T-helper 2 cell treated with Interferon-gamma antibody and Interleukin-4, amounts not matched to agents 5 μg/mL and 100 μg/mL, for 36 hours (primary cell): Measurements from ENCODE around the gene SIRT1.
A peak's percentile ranks its signal among the peaks of the same experiment; 100 is the strongest.
"Not testable (repeated sequence)": the region's sequence is repeated elsewhere in the genome, so short reads cannot be mapped to it uniquely, and the experiment has no call there.

Source experiments
- DNase-seq: peaks from one replicate; pipeline ENCODE4 v3.0.0; 2021; ENCODE audit warnings: low spot score
- H3K27ac Mint-ChIP-seq: one replicate; pipeline ENCODE4 v1.8.0; 2021; ENCODE audit warnings: mild to moderate bottlenecking, mixed read lengths
- H3K27me3 Mint-ChIP-seq: one replicate; pipeline ENCODE4 v1.8.0; 2021; ENCODE audit warnings: low read depth, mixed read lengths
- H3K36me3 Mint-ChIP-seq: one replicate; pipeline ENCODE4 v1.8.0; 2021; ENCODE audit warnings: low read depth, mixed read lengths
- H3K4me1 Mint-ChIP-seq: one replicate; pipeline ENCODE4 v1.8.0; 2021; ENCODE audit warnings: low read depth, mixed read lengths
- H3K4me3 Mint-ChIP-seq: one replicate; pipeline ENCODE4 v1.8.0; 2022; ENCODE audit warnings: mild to moderate bottlenecking, moderate library complexity, mixed read lengths
- H3K9me3 Mint-ChIP-seq: one replicate; pipeline ENCODE4 v1.8.0; 2021; ENCODE audit warnings: mixed read lengths

The SIRT1 gene

GRCh38 chr10:67884313-67884841 is at the start of gene SIRT1:
SIRT1 (plus strand) TSS chr10:67884656; CDS start chr10:67884722, 66 bp downstream.
- peaks cover 3% of the 10 kb centered on the region for H3K27me3 Mint-ChIP-seq
- H3K27ac Mint-ChIP-seq, result peak within 1 kb of the TSS; percentile 95
- H3K4me1 Mint-ChIP-seq, result peaks cover 27% of the 10 kb centered on the region
- H3K9me3 Mint-ChIP-seq, result no peaks in the 10 kb centered on the region
- peaks cover 28% of the 10 kb centered on the region for H3K36me3 Mint-ChIP-seq
- peak within 1 kb of the TSS; percentile 94 for H3K4me3 Mint-ChIP-seq
- peak; percentile 92 for DNase-seq

GRCh38 chr10:67835541-67836394 is 48.7 kb upstream of the SIRT1 start:
- H3K9me3 Mint-ChIP-seq, H3K27me3 Mint-ChIP-seq, H3K27ac Mint-ChIP-seq, H3K4me3 Mint-ChIP-seq, H3K4me1 Mint-ChIP-seq, H3K36me3 Mint-ChIP-seq, DNase-seq: not testable (repeated sequence)

GRCh38 chr10:67836488-67836887 is 48.0 kb upstream of the SIRT1 start:
- DNase-seq, result no peak
- H3K4me3 Mint-ChIP-seq, result no peak overlapping the region
- peaks cover 5% of the 10 kb centered on the region for H3K4me1 Mint-ChIP-seq
- no peak overlapping the region for H3K27ac Mint-ChIP-seq
- H3K27me3 Mint-ChIP-seq, result no peaks in the 10 kb centered on the region
- H3K9me3 Mint-ChIP-seq, result peaks cover 4% of the 10 kb centered on the region
- no peaks in the 10 kb centered on the region for H3K36me3 Mint-ChIP-seq

GRCh38 chr10:67836972-67837371 is 47.5 kb upstream of the SIRT1 start:
- Mint-ChIP-seq H3K4me1 (peaks cover 5% of the 10 kb centered on the region), H3K27ac (no peak overlapping the region), H3K36me3 (no peaks in the 10 kb centered on the region), H3K27me3 (no peaks in the 10 kb centered on the region), H3K4me3 (no peak overlapping the region), H3K9me3 (peaks cover 4% of the 10 kb centered on the region)
- no peak for DNase-seq

GRCh38 chr10:67837541-67838314 is 46.7 kb upstream of the SIRT1 start, which contains the start of gene DNAJC12:
DNAJC12 (minus strand) TSS chr10:67838188; CDS start chr10:67838011, 177 bp downstream.
- H3K27ac Mint-ChIP-seq, result no peak within 1 kb of the TSS
- peaks cover 5% of the 10 kb centered on the region for H3K4me1 Mint-ChIP-seq
- no peaks in the 10 kb centered on the region for H3K27me3 Mint-ChIP-seq
- peaks cover 4% of the 10 kb centered on the region for H3K9me3 Mint-ChIP-seq
- H3K36me3 Mint-ChIP-seq, result no peaks in the 10 kb centered on the region
- H3K4me3 Mint-ChIP-seq, result peak within 1 kb of the TSS; percentile 78
- no peak for DNase-seq

DNA sequence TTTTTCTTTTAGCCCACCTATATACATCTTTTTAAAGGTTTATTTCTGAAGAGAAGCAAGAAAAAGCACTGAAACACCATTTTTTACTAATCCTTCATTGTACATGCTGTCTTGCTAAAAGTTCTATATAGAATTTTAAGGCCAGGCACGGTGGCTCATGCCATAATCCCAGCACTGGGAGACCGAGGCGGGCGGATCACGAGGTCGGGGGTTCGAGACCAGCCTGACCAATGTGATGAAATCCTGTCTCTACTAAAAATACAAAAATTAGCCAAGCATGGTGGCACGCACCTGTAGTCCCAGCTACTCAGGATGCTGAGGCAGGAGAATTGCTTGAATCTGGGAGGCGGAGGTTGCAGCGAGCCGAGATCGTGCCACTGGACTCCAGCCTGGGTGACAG is 44.9 kb upstream of the SIRT1 start:
- not testable (repeated sequence) for H3K27me3 Mint-ChIP-seq, H3K9me3 Mint-ChIP-seq, DNase-seq, H3K27ac Mint-ChIP-seq, H3K36me3 Mint-ChIP-seq, H3K4me1 Mint-ChIP-seq, H3K4me3 Mint-ChIP-seq

- no peak overlapping the region for H3K27ac Mint-ChIP-seq
- no peak for DNase-seq
- H3K36me3 Mint-ChIP-seq, result no peaks in the 10 kb centered on the region
- H3K4me1 Mint-ChIP-seq, result peaks cover 5% of the 10 kb centered on the region
- no peaks in the 10 kb centered on the region for H3K27me3 Mint-ChIP-seq
- no peak overlapping the region for H3K4me3 Mint-ChIP-seq
- peaks cover 4% of the 10 kb centered on the region for H3K9me3 Mint-ChIP-seq
Measured at GRCh38 chr10:67839951-67840350, 44.5 kb upstream of the SIRT1 start.

DNA sequence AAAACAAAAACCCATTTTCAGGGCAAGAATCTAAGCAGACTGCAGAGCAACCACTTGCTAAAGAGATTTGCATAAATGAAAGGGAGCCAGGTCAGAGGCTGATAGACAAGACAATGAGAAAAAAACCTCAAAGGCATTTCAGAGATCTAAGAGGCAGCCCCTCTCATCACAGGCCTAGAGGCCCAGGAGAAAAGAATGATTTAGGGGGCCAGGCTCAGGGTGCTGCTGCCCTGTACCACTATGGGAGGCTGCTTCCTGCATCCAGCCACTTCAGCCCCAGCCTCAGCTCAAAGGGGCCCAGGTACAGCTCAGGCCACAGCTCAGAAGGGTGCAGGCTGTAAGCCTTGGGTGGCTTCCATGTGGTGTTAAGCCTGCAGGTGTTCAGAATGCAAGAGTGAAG is 42.7 kb upstream of the SIRT1 start:
- Mint-ChIP-seq H3K27me3 (no peaks in the 10 kb centered on the region), H3K4me3 (no peak overlapping the region), H3K9me3 (peaks cover 4% of the 10 kb centered on the region), H3K27ac (no peak overlapping the region), H3K4me1 (peaks cover 5% of the 10 kb centered on the region), H3K36me3 (no peaks in the 10 kb centered on the region)
- DNase-seq, result no peak

DNA sequence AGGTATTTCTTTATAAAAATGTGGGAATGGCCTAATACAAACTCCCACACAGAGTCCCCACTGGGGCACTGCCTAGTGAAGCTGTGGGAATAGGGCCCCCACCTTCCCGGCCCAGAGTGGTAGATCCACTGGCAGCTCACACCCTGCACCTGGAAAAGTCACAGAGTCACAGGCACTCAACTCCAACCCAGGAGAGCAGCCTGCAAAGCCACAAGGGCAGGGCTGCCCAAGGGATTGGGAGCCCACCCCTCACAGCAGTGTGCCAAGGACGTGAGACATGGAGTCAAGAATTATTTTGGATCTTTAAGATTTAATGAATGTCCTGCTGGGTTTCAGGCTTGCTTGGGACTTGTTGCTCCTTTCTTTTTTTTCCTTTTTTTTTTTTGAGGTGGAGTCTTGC is 41.2 kb upstream of the SIRT1 start:
- no peaks in the 10 kb centered on the region for H3K36me3 Mint-ChIP-seq
- H3K9me3 Mint-ChIP-seq, result peaks cover 4% of the 10 kb centered on the region
- H3K27ac Mint-ChIP-seq, result no peak overlapping the region
- no peak overlapping the region for H3K4me3 Mint-ChIP-seq
- H3K4me1 Mint-ChIP-seq, result peaks cover 1% of the 10 kb centered on the region
- H3K27me3 Mint-ChIP-seq, result no peaks in the 10 kb centered on the region
- DNase-seq, result no peak

DNA sequence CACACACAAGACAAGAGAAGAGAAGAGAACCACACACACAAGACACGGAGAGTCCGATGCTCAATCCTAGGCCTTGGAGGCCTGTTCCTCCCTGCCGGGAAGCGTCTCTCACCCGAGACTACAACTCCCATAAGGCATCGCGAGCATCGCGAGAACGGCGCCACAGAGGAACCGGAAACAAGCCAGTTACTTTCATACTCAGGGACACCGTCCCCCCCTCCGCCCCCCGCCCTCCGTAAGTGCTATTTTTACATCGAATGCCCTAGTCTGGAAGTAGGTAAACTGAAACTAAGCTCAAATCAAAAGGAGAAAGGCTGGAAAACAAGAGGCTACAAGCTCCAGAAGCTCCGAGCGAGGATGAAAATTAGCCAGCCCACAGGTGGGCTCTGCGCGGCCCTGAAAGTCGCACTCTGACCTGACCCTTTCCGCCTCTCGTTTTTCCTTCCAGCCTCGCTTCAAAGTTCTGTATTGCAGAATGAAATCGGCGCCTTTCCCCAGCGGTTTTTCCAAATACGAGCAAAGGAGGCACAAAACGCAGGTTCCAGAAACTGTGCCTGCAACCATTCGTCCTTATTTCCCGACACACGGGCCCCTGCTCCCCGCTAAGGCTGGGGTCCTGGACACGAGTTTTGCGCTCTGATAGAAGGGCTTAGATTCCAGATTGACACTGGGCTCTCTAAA is 35.0 kb upstream of the SIRT1 start:
- Mint-ChIP-seq H3K9me3 (no peaks in the 10 kb centered on the region), H3K4me1 (peaks cover 9% of the 10 kb centered on the region), H3K36me3 (peaks cover 3% of the 10 kb centered on the region), H3K4me3 (peak overlapping the region; percentile 95), H3K27me3 (no peaks in the 10 kb centered on the region), H3K27ac (peak overlapping the region; percentile 96)
- DNase-seq, result peak; percentile 91

DNA sequence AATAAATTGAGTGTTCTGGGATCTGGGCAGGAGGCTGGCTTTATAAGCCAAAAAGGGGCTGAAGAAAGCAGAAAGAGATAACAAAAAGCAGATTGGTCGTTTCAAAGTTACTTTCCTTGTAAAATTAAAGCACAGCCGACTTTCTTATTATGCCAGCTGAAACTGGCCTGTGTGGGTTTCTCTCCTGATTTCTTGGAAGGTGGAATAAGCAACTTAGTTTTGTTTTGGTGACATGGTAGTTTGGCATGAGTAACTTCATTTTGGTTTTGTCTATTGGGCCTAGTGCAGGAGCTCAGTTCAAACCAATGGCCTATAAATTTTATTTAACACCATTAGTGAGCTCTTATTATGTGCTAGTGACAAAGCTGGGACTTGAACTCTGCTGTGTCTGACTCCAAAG is 33.3 kb upstream of the SIRT1 start:
- DNase-seq, result no peak
- H3K9me3 Mint-ChIP-seq, result no peaks in the 10 kb centered on the region
- H3K36me3 Mint-ChIP-seq, result peaks cover 3% of the 10 kb centered on the region
- peak overlapping the region; percentile 50 for H3K4me3 Mint-ChIP-seq
- peaks cover 15% of the 10 kb centered on the region for H3K4me1 Mint-ChIP-seq
- H3K27me3 Mint-ChIP-seq, result no peaks in the 10 kb centered on the region
- H3K27ac Mint-ChIP-seq, result no peak overlapping the region

- Mint-ChIP-seq H3K27ac (no peak overlapping the region), H3K36me3 (peaks cover 3% of the 10 kb centered on the region), H3K9me3 (no peaks in the 10 kb centered on the region), H3K27me3 (no peaks in the 10 kb centered on the region), H3K4me1 (peaks cover 14% of the 10 kb centered on the region), H3K4me3 (no peak overlapping the region)
- no peak for DNase-seq
Measured at GRCh38 chr10:67852761-67853160, 31.7 kb upstream of the SIRT1 start.

GRCh38 chr10:67853512-67853911 is 30.9 kb upstream of the SIRT1 start:
- peaks cover 14% of the 10 kb centered on the region for H3K4me1 Mint-ChIP-seq
- no peaks in the 10 kb centered on the region for H3K9me3 Mint-ChIP-seq
- no peak for DNase-seq
- H3K36me3 Mint-ChIP-seq, result peaks cover 3% of the 10 kb centered on the region
- H3K27ac Mint-ChIP-seq, result no peak overlapping the region
- H3K4me3 Mint-ChIP-seq, result no peak overlapping the region
- H3K27me3 Mint-ChIP-seq, result no peaks in the 10 kb centered on the region

- Mint-ChIP-seq H3K36me3 (no peaks in the 10 kb centered on the region), H3K9me3 (no peaks in the 10 kb centered on the region), H3K27me3 (no peaks in the 10 kb centered on the region), H3K4me3 (no peak overlapping the region), H3K27ac (no peak overlapping the region), H3K4me1 (peaks cover 5% of the 10 kb centered on the region)
- DNase-seq, result no peak
Measured at GRCh38 chr10:67858971-67859370, 25.5 kb upstream of the SIRT1 start.
